Measurements from ENCODE around the gene YPEL1.

The YPEL1 gene

GRCh38 chr22:21700822-21701221, 34.8 kb downstream of the YPEL1 start:
- Histone ChIP-seq H3K9me3 (ENCODE audit: low read depth, low read length) (no peaks in the 10 kb centered on the region), H3K27ac (no peak overlapping the region), H3K9ac (ENCODE audit: insufficient read length) (no peak overlapping the region), H3K36me3 (ENCODE audit: insufficient read depth, low read length) (peaks cover 6% of the 10 kb centered on the region; the same call in 1 of the 2 replicates), H3K4me3 (no peak overlapping the region)
- TF ChIP-seq POLR2AphosphoS5 (IDR thresholded peaks at IDR 0.05; ENCODE audit: borderline replicate concordance, low read depth, low read length) = no peak
- TF ChIP-seq FOXP2 (optimal IDR thresholded peaks at IDR 0.05; ENCODE audit: control extremely low read depth, extremely low read length, insufficient read depth) = no peak
- TF ChIP-seq EZH2 (IDR thresholded peaks at IDR 0.05) = no peak
- no peak for DNase-seq (ENCODE audit: low read depth, low spot score)

- Histone ChIP-seq H3K27ac (no peak overlapping the region), H3K9ac (ENCODE audit: insufficient read length) (no peak overlapping the region), H3K36me3 (ENCODE audit: insufficient read depth, low read length) (peaks cover 6% of the 10 kb centered on the region; the same call in 1 of the 2 replicates), H3K4me3 (no peak overlapping the region), H3K9me3 (ENCODE audit: low read depth, low read length) (no peaks in the 10 kb centered on the region)
- no peak for DNase-seq (ENCODE audit: low read depth, low spot score)
- TF ChIP-seq POLR2AphosphoS5 (IDR thresholded peaks at IDR 0.05; ENCODE audit: borderline replicate concordance, low read depth, low read length) = no peak
- no peak for TF ChIP-seq EZH2 (IDR thresholded peaks at IDR 0.05)
- TF ChIP-seq FOXP2 (optimal IDR thresholded peaks at IDR 0.05; ENCODE audit: control extremely low read depth, extremely low read length, insufficient read depth) = no peak
These were observed 36.0 kb downstream of the YPEL1 start for GRCh38 chr22:21699643-21700042.

- TF ChIP-seq FOXP2 (optimal IDR thresholded peaks at IDR 0.05; ENCODE audit: control extremely low read depth, extremely low read length, insufficient read depth) (no peak), EZH2 (IDR thresholded peaks at IDR 0.05) (no peak), POLR2AphosphoS5 (IDR thresholded peaks at IDR 0.05; ENCODE audit: borderline replicate concordance, low read depth, low read length) (no peak)
- no peak for DNase-seq (ENCODE audit: low read depth, low spot score)
- no peaks in the 10 kb centered on the region for H3K9me3 ChIP-seq (ENCODE audit: low read depth, low read length)
- no peak overlapping the region for H3K27ac ChIP-seq
- H3K4me3 ChIP-seq = no peak overlapping the region
- peaks cover 6% of the 10 kb centered on the region; the same call in 1 of the 2 replicates for H3K36me3 ChIP-seq (ENCODE audit: insufficient read depth, low read length)
- no peak overlapping the region for H3K9ac ChIP-seq (ENCODE audit: insufficient read length)
These were observed 36.9 kb downstream of the YPEL1 start for GRCh38 chr22:21698430-21699329.

GRCh38 chr22:21697880-21698279, 37.7 kb downstream of the YPEL1 start:
- DNase-seq (ENCODE audit: low read depth, low spot score) = no peak
- H3K27ac ChIP-seq = no peak overlapping the region
- H3K9me3 ChIP-seq (ENCODE audit: low read depth, low read length) = no peaks in the 10 kb centered on the region
- no peak overlapping the region for H3K9ac ChIP-seq (ENCODE audit: insufficient read length)
- H3K4me3 ChIP-seq = no peak overlapping the region
- TF ChIP-seq FOXP2 (optimal IDR thresholded peaks at IDR 0.05; ENCODE audit: control extremely low read depth, extremely low read length, insufficient read depth) = no peak
- TF ChIP-seq EZH2 (IDR thresholded peaks at IDR 0.05) = no peak
- TF ChIP-seq POLR2AphosphoS5 (IDR thresholded peaks at IDR 0.05; ENCODE audit: borderline replicate concordance, low read depth, low read length) = no peak
- H3K36me3 ChIP-seq (ENCODE audit: insufficient read depth, low read length) = peaks cover 6% of the 10 kb centered on the region; the same call in 1 of the 2 replicates

GRCh38 chr22:21697021-21697771, 38.4 kb downstream of the YPEL1 start:
- Histone ChIP-seq H3K9me3 (ENCODE audit: low read depth, low read length) (no peaks in the 10 kb centered on the region), H3K4me3 (no peak overlapping the region), H3K9ac (ENCODE audit: insufficient read length) (no peak overlapping the region), H3K27ac (no peak overlapping the region), H3K36me3 (ENCODE audit: insufficient read depth, low read length) (peaks cover 6% of the 10 kb centered on the region; the same call in 1 of the 2 replicates)
- no peak for TF ChIP-seq EZH2 (IDR thresholded peaks at IDR 0.05)
- TF ChIP-seq POLR2AphosphoS5 (IDR thresholded peaks at IDR 0.05; ENCODE audit: borderline replicate concordance, low read depth, low read length) = no peak
- TF ChIP-seq FOXP2 (optimal IDR thresholded peaks at IDR 0.05; ENCODE audit: control extremely low read depth, extremely low read length, insufficient read depth) = no peak
- no peak for DNase-seq (ENCODE audit: low read depth, low spot score)

- H3K36me3 ChIP-seq (ENCODE audit: insufficient read depth, low read length) = peaks cover 6% of the 10 kb centered on the region; the same call in 1 of the 2 replicates
These were observed 39.5 kb downstream of the YPEL1 start for GRCh38 chr22:21696115-21696514.

GRCh38 chr22:21695430-21696085, 40.0 kb downstream of the YPEL1 start:
- H3K9me3 ChIP-seq (ENCODE audit: low read depth, low read length) = no peaks in the 10 kb centered on the region
- no peak for DNase-seq (ENCODE audit: low read depth, low spot score)
- H3K36me3 ChIP-seq (ENCODE audit: insufficient read depth, low read length) = peaks cover 6% of the 10 kb centered on the region; the same call in 1 of the 2 replicates
- H3K27ac ChIP-seq = no peak overlapping the region
- TF ChIP-seq POLR2AphosphoS5 (IDR thresholded peaks at IDR 0.05; ENCODE audit: borderline replicate concordance, low read depth, low read length) = no peak
- TF ChIP-seq EZH2 (IDR thresholded peaks at IDR 0.05) = no peak
- TF ChIP-seq FOXP2 (optimal IDR thresholded peaks at IDR 0.05; ENCODE audit: control extremely low read depth, extremely low read length, insufficient read depth) = no peak
- H3K4me3 ChIP-seq = no peak overlapping the region
- no peak overlapping the region for H3K9ac ChIP-seq (ENCODE audit: insufficient read length)

More at GRCh38 chr22:21696115-21696514, 39.5 kb downstream of the YPEL1 start:
- no peaks in the 10 kb centered on the region for H3K9me3 ChIP-seq (ENCODE audit: low read depth, low read length)
- no peak overlapping the region for H3K9ac ChIP-seq (ENCODE audit: insufficient read length)
- no peak for DNase-seq (ENCODE audit: low read depth, low spot score)
- no peak for TF ChIP-seq FOXP2 (optimal IDR thresholded peaks at IDR 0.05; ENCODE audit: control extremely low read depth, extremely low read length, insufficient read depth)
- no peak for TF ChIP-seq EZH2 (IDR thresholded peaks at IDR 0.05)
- no peak for TF ChIP-seq POLR2AphosphoS5 (IDR thresholded peaks at IDR 0.05; ENCODE audit: borderline replicate concordance, low read depth, low read length)
- H3K4me3 ChIP-seq = no peak overlapping the region
- H3K27ac ChIP-seq = no peak overlapping the region
